ELF-1 (cell line): ENCODE measurements around the gene AKT1S1.

ENCODE experiments used
- DNase-seq: peaks from one replicate; pipeline ENCODE4 v3.0.0-alpha.2; 2016; ENCODE audit warnings: low read depth, low spot score

Gene AKT1S1

DNA sequence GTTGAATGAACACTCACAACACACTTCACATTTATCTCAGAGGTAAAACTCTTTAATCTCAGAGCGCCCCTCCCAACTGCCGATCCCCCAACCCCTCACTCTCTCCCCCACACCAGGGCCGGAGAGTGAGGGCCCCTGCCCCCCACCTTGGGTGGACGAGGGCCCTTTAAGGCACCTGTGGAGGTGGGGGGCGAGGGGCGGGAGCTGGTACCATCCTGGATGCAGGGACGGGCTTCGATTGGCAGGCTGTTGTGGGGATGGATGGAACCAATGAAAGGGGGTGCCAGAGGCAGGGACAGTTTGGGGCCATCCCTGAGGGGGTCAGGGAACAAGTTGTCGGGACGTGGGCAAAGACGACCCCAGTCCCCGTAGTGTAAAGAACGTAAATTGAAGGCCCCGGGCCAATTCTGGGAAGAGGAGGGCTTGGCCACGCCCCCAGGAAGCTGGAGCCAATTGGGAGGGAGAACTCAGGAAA is 8.1 kb downstream of the AKT1S1 start:
- no peak for DNase-seq

DNA sequence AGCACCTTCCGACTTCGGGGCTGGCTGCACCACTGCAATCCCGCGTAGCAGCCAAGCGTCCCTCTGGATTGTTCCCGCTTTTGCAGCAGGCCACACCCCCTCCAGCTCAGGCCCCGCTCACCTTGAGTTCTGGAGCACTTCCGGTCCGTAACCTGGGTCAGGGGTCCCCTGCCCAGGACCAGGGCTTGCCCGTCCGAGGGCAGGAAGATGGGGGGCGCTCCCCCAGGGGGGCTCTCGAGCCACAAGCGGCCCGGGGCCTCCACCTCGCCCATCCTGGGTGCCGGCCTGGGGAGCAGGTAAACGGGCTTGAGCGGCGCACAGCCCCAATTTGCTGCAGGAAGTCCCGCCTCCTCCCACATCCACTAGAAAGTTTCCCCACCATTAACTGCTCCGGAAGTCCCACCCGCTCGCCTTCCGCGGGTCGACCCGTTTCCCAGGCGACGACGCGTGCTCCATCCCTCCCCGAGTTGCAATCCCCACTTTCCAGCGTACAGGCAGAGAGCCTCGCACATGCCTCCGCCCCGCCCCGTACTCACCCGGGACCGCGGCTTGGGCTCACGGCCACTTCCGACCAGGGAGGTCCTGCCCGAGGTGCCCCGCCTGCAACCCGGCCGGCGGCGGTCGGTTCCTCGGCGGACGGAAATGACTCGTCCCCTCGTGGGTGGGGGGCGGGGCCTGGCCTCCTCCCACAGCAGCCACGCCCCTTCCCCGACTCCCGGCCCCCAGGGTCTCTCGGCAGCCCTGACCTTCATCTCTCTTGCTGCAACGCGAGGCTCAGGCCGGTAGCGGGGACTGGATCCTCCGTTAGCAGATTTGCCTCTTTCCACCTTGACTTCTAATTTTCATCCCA is 10.0 kb downstream of the AKT1S1 start, which contains the start of gene PNKP:
TSS of gene PNKP (minus strand) at position 644 of the 850 bp plus-strand sequence. CDS start at position 272, 372 bp downstream.
- peak; percentile 96 for DNase-seq

DNA sequence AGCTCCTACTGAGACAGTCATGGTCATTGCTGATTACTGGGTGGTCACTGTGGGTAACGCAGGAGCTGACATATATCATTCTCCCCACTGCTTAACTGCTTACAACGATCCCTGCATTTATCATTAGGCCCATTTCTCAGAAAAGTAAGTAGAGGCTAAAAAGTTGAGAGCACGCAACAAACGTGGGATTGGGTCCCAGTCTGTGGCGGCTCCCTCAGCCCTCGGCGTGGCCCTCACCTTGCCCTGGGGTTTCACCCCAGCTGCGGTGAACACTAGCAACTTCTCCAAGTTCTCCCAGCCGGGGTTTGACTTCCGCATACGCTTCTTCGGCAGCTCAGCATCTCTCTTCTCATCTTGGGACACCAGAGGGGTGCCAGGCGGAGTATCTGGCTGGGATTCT is 12.3 kb downstream of the AKT1S1 start:
- DNase-seq, result no peak

DNA sequence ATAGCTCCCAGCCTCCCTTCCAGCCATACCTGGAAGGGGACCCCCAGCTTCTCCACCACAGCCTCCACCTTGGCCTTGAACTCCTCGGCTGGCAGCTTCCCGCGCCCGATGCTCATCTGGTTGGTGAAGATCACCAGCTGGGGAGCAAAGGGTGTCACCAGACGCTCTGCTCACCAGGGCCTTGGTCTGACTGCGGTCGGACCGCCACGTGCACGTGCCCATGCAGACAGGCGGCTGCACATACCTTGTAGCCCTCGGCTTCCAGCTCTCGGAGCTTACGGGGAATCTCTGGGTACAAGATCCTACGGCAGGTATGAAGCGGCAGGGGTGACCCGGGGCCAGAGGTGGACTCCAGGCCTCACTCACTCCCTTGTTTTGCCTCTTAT is 13.2 kb downstream of the AKT1S1 start:
- DNase-seq, result no peak

DNA sequence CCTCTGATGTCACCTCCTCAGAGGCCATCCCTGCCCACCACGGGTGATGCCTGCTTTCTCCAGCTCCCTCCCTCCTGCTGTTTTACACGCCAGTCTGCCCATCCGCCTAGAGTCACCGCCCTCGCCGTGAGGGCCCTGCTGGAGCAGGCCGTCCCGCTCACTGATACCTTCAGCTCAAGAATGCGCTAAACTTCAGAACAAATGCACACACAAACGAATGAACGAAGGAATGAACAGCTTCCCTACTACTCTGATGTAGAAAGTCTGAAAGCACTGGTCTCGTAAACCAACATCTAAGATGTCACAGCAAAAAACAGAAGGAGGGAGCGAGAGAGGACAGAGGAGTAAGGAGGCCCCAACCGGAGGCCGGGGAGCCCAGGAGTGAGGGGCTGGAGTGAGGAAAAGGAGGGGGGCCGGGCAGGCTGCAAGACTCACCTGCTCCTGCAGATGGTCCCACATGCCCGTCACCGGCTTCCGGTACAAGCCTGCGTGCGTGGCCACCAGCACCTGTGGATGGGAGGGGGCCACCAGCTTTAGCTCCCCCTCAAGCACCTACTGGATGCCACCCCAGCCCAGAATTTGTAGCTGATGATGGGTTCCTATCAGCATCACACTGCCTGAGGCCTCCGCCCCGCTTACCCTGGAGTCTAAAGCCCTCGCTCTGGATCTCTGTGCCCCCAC is 13.8 kb downstream of the AKT1S1 start:
- DNase-seq, result no peak

DNA sequence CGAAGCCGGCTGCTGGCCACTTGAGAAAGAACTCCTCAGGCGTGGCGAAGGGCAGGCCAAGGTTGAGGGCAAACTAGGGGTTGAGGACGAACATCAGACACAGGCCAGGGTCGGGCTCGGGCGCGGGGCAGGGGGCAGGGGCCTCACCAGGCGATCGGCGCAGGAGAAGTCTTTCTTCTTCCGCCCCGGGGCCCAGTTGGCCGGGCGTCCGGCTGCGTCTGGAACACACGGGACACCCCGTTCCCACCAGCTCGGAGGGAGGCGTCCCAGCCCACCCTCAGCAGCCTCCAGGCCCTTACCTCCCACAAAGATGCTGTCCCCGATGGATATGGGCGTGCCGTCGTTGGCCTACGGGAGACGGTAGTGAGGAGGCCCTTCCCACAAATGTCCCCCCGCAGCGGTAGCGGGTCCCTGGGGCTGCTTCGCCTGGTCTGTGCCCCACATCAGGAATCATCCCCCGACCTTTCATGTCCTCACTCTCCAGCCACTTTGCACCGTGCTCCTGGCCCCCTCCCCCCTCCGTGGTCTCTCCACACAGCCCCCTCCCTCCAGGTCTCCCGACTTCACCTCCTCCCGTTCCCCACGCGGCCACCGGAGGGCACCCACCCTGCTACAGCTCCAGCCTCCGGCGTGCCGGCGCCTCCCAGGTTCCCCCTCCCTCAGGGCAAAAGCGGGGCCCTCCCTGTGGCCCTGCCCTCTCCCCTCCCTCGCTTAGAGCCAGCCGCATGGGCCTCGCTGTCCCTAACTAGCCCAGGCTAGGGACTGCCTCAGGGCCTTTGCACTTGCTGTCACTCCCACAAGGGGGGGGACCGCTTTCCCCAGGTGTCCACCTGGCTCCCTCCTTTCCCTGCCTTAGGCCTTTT is 14.5 kb downstream of the AKT1S1 start:
- DNase-seq, result peak; percentile 64

DNA sequence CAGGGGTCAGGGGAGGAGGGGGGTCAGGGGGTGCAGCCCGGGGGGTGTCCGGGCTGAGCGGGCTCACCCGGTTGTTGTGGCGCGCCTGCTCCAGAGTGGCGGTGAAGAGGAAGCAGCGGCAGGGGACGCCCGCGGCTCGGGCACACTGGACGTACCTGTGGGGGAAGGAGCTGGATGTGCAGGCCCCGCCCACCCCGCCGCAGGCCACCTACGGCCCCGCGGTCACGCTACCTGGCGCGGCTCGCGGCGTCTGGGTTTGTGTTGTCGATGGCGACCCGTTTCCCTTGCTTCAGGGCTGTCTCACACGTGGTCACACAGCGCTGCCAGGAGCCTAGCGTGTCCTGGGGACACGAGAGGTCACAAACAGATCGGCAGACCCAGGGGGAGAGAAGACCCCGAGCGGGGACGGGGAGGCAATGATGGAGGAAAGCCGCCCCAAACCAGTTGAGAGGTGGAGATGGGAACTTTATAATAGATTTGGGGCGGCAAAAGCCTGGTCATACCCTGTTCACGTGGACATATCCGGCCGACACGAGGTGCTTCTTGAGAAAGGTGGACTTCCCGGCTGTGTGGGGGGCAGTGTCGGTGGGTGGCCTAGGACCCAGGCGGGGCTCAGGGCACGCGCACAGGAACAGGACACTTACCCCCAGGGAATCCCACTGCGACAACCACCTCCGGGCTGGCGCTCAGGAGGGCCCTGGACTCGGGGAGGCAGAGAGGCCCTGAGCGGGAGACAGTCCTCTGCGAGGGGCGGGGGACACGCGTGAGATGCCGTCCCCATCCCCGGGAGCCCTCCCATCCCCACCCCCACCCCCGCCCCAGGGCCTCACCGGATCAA is 15.4 kb downstream of the AKT1S1 start:
- DNase-seq, result peak; percentile 82

DNA sequence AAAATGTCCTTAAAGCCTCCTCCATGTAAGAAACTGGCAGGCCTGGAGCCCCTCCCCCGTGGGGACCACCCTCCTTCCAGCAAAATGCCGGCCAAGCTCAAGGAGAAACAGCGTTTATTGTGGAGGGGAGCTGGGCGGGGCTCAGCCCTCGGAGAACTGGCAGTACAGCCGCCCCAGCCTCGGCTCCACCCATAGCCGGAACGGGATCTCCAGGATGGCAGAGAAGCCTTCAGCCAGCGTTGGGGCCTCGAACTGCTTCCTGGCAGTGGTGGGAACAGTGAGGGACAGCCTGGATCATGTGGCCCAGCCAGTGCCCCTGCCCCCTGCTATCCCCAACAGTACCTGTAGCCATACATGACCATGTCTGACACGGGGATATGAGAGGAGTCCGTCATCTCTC is 16.0 kb downstream of the AKT1S1 start:
- peak; percentile 75 for DNase-seq

DNA sequence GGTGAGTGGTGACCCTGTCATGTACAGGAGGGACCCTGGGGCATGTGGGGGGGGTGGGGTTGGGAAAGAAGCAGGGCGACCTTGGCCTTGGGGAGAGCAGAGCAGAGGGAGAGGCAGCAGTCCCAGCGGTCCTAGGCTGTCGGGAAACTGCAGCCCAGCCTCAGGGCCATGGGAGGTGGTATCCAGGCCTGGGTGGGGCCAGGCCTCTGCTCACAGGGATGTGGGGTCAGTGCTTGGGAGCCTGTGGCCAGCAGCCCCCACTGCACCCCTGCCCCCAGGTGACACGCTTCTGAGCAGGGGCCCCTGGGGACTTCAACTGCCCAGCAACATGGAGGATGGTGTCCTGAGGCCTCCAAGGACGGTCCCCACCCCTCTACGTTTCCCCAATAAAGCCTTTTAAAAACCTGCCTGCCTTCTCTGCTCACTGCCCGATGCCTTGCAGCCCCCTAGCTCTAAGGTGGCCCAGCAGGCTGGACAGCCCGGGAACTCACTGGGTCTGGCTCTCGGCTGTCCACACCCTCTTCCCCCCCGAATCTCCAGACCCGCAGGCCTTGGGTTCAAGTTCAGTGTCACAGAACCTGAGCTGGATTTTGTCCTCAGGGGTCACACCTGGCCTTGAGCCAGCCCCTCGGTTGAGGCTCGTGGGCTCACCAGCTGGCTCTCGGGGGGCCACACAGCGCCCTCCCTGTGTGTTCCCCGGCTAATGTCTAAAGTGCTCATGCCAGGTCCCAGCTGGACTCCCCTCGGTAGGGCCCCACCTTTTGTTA is 16.6 kb downstream of the AKT1S1 start:
- DNase-seq, result no peak

DNA sequence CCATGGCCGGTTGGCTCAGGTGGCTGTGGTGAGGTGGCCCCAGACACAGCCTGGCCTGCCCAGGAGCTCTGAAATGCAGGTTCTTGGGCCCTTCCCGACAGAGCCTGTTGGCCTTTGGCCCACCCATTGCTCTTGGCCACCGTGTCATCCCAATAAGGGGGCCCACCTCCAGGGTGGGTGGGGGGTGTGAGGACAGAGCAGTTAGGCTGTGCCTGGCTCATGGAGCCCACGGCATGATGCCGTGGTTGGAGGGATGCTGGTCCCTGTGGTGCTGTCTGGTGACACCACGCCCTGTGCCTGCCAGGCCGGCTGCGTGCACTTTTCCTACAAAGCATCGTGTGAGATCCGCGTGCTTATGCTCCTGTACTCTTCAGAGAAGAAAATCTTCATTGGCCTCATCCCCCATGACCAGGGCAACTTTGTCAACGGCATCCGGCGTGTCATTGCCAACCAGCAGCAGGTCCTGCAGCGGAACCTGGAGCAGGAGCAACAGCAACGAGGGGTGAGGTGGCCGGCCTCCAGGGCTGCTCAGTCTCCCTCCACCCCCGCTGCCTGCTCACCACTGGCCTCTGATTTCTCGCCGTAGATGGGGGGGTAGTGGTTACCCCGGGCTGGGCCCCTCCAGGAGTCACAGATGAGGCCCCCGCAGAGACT is 17.3 kb downstream of the AKT1S1 start:
- DNase-seq, result no peak

DNA sequence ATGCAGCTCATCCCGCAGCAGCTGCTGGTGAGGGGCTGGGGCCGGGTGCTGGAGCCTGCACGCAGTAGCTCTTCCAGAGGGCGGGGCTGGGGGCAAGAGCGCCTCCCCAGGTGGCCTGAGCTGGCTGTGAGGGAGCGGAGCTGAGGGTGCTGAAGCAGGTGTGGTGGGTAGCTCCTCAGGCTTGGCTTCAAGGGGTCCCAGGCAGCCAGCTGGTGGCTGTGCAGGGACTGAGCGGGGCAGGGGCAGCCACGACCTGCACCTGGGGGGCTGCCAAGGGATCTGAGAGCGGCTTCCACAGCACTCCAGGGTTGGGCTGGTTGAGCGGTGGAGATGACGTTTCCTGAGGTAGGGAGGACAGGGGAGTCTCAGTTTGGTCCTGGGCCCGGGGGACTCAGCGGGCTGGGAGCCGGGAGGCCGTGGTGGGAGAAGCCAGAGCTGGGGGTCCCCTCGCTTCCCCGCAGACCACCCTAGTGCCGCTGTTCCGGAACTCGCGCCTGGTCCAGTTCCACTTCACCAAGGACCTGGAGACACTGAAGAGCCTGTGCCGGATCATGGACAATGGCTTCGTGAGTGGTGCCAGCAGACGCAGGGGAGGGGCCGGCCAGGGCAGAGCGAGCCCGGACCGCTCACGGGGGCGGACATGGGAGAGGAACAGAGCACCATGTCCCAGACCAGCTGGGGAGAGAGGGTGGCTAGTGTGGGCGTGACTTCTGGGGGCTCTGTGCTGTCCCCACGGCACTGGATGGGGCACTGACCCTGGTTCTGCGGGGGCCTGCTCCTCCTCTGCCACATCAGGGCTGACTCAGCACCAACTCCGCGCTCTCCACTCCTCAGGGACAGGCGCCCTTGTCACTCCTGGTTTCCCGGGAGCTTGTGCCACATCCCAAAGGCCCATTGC is 18.8 kb downstream of the AKT1S1 start:
- DNase-seq, result no peak

DNA sequence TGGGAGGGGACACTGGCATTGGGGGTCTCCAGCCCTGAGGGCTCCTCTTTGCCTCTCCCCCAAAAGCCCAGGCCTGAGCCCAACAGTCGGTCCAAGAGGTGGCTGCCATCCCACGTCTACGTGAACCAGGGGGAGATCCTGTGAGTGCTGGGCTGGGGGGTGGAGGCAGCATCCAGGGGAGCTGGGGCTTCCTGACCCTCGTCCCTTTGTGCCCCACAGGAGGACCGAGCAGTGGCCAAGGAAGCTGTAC is 19.4 kb downstream of the AKT1S1 start:
- no peak for DNase-seq

DNA sequence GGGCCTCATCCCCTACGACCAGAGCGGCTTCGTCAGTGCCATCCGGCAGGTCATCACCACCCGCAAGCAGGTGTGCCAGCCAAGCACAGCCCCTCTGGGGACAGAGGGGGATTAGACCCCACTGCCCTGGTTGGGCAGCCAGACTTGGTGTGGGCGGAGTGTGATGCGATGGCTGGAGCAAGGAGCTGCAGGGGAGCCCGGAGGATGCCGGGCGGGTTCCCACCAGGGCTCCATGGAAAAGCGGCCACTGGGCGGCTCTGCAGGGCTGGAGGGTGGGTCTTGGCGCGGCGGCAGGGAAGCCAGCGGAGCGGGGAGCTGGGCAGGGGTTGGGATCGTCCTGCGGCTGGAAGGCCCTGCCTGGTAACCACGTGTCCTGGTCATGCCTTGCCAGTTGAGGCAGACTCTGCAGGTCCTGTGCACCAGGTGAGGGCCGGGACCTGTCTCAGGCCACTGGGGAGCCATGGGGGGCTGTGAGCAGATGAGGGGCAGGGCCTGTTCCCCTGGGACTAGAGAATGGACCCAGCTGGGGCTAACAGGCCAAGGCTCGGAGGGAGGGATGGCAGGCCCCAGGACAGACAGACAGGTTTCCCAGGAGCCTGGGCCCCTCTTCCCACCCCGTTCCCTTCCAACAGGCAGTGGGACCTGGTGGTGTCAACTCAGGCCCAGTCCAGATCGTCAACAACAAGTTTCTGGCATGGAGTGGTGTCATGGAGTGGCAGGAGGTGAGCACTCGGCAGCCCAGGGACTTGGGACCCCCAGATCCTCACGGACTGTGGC is 19.9 kb downstream of the AKT1S1 start:
- DNase-seq, result no peak

DNA sequence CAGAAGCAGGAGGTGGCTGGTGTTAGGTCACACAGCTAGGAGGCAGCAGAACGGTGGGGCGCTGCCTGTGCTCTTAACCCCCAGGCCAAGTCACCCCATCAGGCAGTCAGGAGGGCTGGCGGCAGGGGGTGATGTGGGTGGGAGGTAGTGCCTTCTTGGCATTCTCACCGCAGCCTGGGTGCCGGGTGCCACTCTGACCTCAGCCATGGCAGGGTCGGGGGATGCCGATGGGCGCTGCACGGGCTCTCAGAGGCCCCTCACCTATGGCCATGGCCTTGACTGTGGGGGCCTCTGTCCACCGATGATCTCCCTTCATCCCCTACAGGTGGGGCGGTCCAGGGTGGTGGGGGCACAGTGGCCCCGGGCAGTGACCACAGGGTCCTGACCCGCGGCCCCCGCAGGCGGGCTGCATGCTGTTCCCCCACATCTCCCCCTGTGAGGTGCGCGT is 20.6 kb downstream of the AKT1S1 start:
- DNase-seq, result no peak

DNA sequence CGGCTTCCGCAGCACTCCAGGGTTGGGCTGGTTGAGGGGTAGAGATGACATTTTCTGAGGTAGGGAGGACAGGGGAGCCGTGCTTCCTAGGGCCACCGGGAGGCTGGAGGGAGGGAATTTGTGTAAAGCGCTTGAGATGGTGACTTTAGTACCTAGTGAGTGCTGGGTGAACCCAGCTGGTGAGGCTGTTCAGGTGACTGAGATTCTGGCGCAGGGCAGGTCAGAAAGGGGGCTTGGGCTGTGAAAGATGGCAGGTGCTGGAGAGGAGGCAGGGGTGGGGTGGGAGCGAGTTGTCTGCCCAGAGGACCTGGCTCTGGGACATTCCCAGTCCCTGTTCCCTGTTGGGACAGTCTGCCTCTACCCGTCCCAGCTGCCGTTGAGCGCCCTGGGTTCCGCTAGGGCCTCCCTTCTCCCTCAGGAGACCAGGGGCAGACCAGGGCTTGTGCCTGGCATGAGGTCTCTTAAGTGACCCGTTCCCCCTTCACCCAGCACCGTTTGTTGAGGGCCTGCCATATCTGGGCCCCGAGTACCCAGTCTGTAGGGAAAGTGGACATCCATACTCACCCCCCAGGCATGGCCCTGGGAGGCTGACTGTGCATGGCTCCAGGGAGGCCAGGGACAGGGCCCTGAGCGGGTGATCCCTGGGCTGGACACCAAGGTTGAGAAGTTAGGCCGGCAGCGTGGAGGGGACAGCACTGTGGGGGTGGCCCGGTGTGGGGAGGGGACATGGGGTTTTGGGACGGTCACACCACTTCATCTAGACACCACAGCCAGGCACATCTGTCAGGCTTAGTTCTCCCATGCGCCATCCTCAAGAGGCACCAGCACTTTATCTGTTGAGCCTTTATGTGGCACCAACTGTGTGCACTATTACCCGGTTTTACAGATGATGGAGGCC is 21.2 kb downstream of the AKT1S1 start:
- DNase-seq, result no peak

DNA sequence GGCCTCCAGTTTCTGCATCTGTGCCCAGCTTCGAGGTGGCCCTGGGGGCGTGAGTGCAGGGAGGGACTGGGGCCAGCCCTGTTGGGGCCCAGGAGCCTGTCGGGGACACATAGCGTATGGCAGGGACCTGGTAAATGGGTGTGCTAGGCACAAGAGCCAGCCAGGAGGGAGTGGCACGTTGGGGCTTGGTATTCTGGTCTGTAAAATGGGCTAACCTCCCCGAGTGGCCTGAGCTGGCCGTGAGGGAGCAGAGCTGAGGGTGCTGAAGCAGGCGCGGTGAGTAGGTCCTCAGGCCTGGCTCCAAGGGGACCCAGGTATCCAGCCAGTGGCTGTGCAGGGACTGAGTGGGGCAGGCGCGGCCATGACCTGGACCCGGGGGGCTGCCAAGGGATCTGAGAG is 21.9 kb downstream of the AKT1S1 start:
- no peak for DNase-seq
